ENCODE data around the gene CTTNBP2.

- TF ChIP-seq GATA2 (IDR thresholded peaks at IDR 0.05; ENCODE audit: low read depth, low read length) (no peak), GATA3 (IDR thresholded peaks at IDR 0.05; ENCODE audit: low read depth, low read length) (no peak)
Observed at GRCh38 chr7:117782761-117783160, 90.5 kb downstream of the CTTNBP2 start.

Data from SH-SY5Y (cell line).